Astrocyte (in vitro differentiated cells and primary cell): ENCODE data around the gene TOR1A. TPM values are rescaled to one million over a fixed set of nuclear protein-coding genes. Genes with fewer than 3 reads are reported as not detected.
A peak's percentile ranks its signal among the peaks of the same experiment; 100 is the strongest.

Experiments used
- DNase-seq: peaks from one replicate; pipeline ENCODE4 v3.0.0-alpha.2; 2010; ENCODE audit warnings: low read depth
- FAIRE-seq: peaks from 2 replicates; lab custom pipeline; 2011; peaks lifted over from hg19 to GRCh38; lab: Jason Lieb, UNC
- H2AFZ ChIP-seq: 2 replicates; pipeline ENCODE4 v1.6.0; 2012; ENCODE audit warnings: low read depth, low read length, inconsistent platforms
- H3K27ac ChIP-seq: 2 replicates; pipeline ENCODE4 v1.5.1; 2011; ENCODE audit warnings: low read depth, low read length, inconsistent platforms
- H3K27me3 ChIP-seq: 2 replicates; pipeline ENCODE4 v1.6.0; 2011; ENCODE audit warnings: low read length, inconsistent platforms; ENCODE audit not compliant: insufficient read depth
- H3K36me3 ChIP-seq: 2 replicates; pipeline ENCODE4 v1.5.1; 2011; ENCODE audit warnings: low read length, inconsistent platforms; ENCODE audit not compliant: insufficient read depth
- H3K4me1 ChIP-seq: 2 replicates; pipeline ENCODE4 v1.5.1; 2011; ENCODE audit warnings: low read length, inconsistent platforms; ENCODE audit not compliant: insufficient read depth
- H3K4me2 ChIP-seq: 2 replicates; pipeline ENCODE4 v1.6.0; 2012; ENCODE audit warnings: low read length, inconsistent platforms
- H3K4me3 ChIP-seq: 2 replicates; pipeline ENCODE4 v1.5.1; 2011; ENCODE audit warnings: low read depth, mild to moderate bottlenecking, low read length, inconsistent platforms; ENCODE audit not compliant: insufficient read depth
- H3K79me2 ChIP-seq: 2 replicates; pipeline ENCODE4 v1.6.0; 2012; ENCODE audit warnings: mild to moderate bottlenecking, low read length, inconsistent platforms; ENCODE audit not compliant: insufficient read depth
- H3K9ac ChIP-seq: 2 replicates; pipeline ENCODE4 v1.6.0; 2012; ENCODE audit warnings: mild to moderate bottlenecking, low read length, inconsistent platforms
- H3K9me3 ChIP-seq: 2 replicates; pipeline ENCODE4 v1.5.1; 2012; ENCODE audit warnings: low read depth, mild to moderate bottlenecking, low read length, inconsistent platforms; ENCODE audit not compliant: insufficient read depth
- H4K20me1 ChIP-seq: 2 replicates; pipeline ENCODE4 v1.6.0; 2012; ENCODE audit warnings: low read length, inconsistent platforms; ENCODE audit not compliant: insufficient read depth
- H3K27ac Mint-ChIP-seq: one replicate; pipeline ENCODE4 v1.8.0; 2021; ENCODE audit warnings: mild to moderate bottlenecking, mixed read lengths; ENCODE audit not compliant: unreplicated experiment
- H3K27me3 Mint-ChIP-seq: one replicate; pipeline ENCODE4 v1.8.0; 2021; ENCODE audit warnings: low read depth, mixed read lengths; ENCODE audit not compliant: unreplicated experiment
- H3K36me3 Mint-ChIP-seq: one replicate; pipeline ENCODE4 v1.8.0; 2021; ENCODE audit warnings: low read depth, mixed read lengths; ENCODE audit not compliant: unreplicated experiment
- H3K4me1 Mint-ChIP-seq: one replicate; pipeline ENCODE4 v1.8.0; 2021; ENCODE audit warnings: low read depth, mixed read lengths; ENCODE audit not compliant: unreplicated experiment
- H3K4me3 Mint-ChIP-seq: one replicate; pipeline ENCODE4 v1.8.0; 2021; ENCODE audit warnings: mild to moderate bottlenecking, moderate library complexity, mixed read lengths; ENCODE audit not compliant: unreplicated experiment
- H3K9me3 Mint-ChIP-seq: one replicate; pipeline ENCODE4 v1.8.0; 2021; ENCODE audit warnings: mild to moderate bottlenecking, mixed read lengths; ENCODE audit not compliant: unreplicated experiment
- CTCF ChIP-seq: IDR thresholded peaks from 2 replicates; pipeline ENCODE4 v1.5.1; 2011; ENCODE audit warnings: low read depth, mild to moderate bottlenecking, inconsistent platforms, low read length, moderate library complexity; ENCODE audit not compliant: insufficient read depth
- EZH2 ChIP-seq: IDR thresholded peaks from 2 replicates; pipeline ENCODE4 v1.6.1; 2012; ENCODE audit warnings: mild to moderate bottlenecking, low read length, inconsistent platforms; ENCODE audit not compliant: insufficient read depth
- total RNA-seq: library from RNA; stranded (reverse); gene quantifications from 2 replicates; pipeline ENCODE4 v1.2.1, GENCODE V29; 2021

TOR1A gene
- total RNA-seq, 1 donor from 2014 or later, result 65.3 TPM

- no peak overlapping the region for H3K4me2 ChIP-seq
- H3K36me3 ChIP-seq, result peaks cover 12% of the 10 kb centered on the region
- no peaks in the 10 kb centered on the region for H3K27me3 ChIP-seq
- TF ChIP-seq CTCF (no peak), EZH2 (no peak)
- H3K4me3 ChIP-seq, result no peak overlapping the region
- Mint-ChIP-seq H3K4me3 (no peak overlapping the region), H3K4me1 (peaks cover 24% of the 10 kb centered on the region), H3K9me3 (no peaks in the 10 kb centered on the region), H3K27ac (peak overlapping the region; percentile 69), H3K36me3 (peaks cover 27% of the 10 kb centered on the region), H3K27me3 (no peaks in the 10 kb centered on the region)
- H3K9me3 ChIP-seq, result no peaks in the 10 kb centered on the region
- H4K20me1 ChIP-seq, result peaks cover 40% of the 10 kb centered on the region
- no peak overlapping the region for H2AFZ ChIP-seq
- no peak overlapping the region for H3K27ac ChIP-seq
- H3K4me1 ChIP-seq, result no peaks in the 10 kb centered on the region
- no peak for DNase-seq
- H3K79me2 ChIP-seq, result peaks cover 17% of the 10 kb centered on the region
- FAIRE-seq, result no peak
- no peak overlapping the region for H3K9ac ChIP-seq
Observed at GRCh38 chr9:129810116-129810515, 13.8 kb downstream of the TOR1A start.

GRCh38 chr9:129809346-129809745 lies 14.6 kb downstream of the TOR1A start:
- Histone ChIP-seq H3K9ac (no peak overlapping the region), H2AFZ (no peak overlapping the region), H3K4me1 (no peaks in the 10 kb centered on the region), H3K79me2 (peaks cover 19% of the 10 kb centered on the region), H3K4me3 (no peak overlapping the region), H3K36me3 (peaks cover 12% of the 10 kb centered on the region), H3K27me3 (no peaks in the 10 kb centered on the region), H3K4me2 (no peak overlapping the region), H4K20me1 (peaks cover 37% of the 10 kb centered on the region), H3K27ac (no peak overlapping the region), H3K9me3 (no peaks in the 10 kb centered on the region)
- DNase-seq, result no peak
- no peak overlapping the region for H3K27ac Mint-ChIP-seq
- H3K36me3 Mint-ChIP-seq, result peaks cover 27% of the 10 kb centered on the region
- TF ChIP-seq EZH2, result no peak
- no peak for TF ChIP-seq CTCF
- H3K27me3 Mint-ChIP-seq, result no peaks in the 10 kb centered on the region
- peaks cover 25% of the 10 kb centered on the region for H3K4me1 Mint-ChIP-seq
- H3K9me3 Mint-ChIP-seq, result no peaks in the 10 kb centered on the region
- no peak overlapping the region for H3K4me3 Mint-ChIP-seq
- FAIRE-seq, result no peak

- no peaks in the 10 kb centered on the region for H3K27me3 ChIP-seq
- no peaks in the 10 kb centered on the region for H3K9me3 ChIP-seq
- Mint-ChIP-seq H3K9me3 (no peaks in the 10 kb centered on the region), H3K4me3 (no peak overlapping the region), H3K27me3 (no peaks in the 10 kb centered on the region), H3K36me3 (peaks cover 21% of the 10 kb centered on the region), H3K4me1 (peaks cover 19% of the 10 kb centered on the region), H3K27ac (no peak overlapping the region)
- H3K4me2 ChIP-seq, result no peak overlapping the region
- H3K9ac ChIP-seq, result no peak overlapping the region
- H4K20me1 ChIP-seq, result peaks cover 34% of the 10 kb centered on the region
- H2AFZ ChIP-seq, result no peak overlapping the region
- TF ChIP-seq CTCF (no peak), EZH2 (no peak)
- H3K79me2 ChIP-seq, result peaks cover 25% of the 10 kb centered on the region
- FAIRE-seq (no peak), DNase-seq (no peak)
- H3K36me3 ChIP-seq, result peaks cover 12% of the 10 kb centered on the region
- H3K27ac ChIP-seq, result no peak overlapping the region
- H3K4me3 ChIP-seq, result no peak overlapping the region
- H3K4me1 ChIP-seq, result peaks cover 5% of the 10 kb centered on the region
Observed at GRCh38 chr9:129806061-129806460, 17.9 kb downstream of the TOR1A start.
